HEK293 (cell line): Measurements from ENCODE around the gene TMEM270.

Experiments used
- CTCF ChIA-PET: fragments of 350-600 bp; formaldehyde crosslinking; extraction: SDS; loops from one replicate; lab custom pipeline; 2021; ENCODE audit warnings: antibody characterized with exemption; lab: Yijun Ruan, JAX
- POLR2A ChIA-PET: fragments of 300-600 bp; formaldehyde crosslinking; extraction: SDS; loops from one replicate; lab custom pipeline; 2020; ENCODE audit warnings: antibody characterized with exemption, inconsistent platforms; lab: Yijun Ruan, JAX
- H3K27ac ChIP-seq: fragments of 200-500 bp; sonication (Bioruptor generic); 2 replicates; pipeline ENCODE4 v1.5.1; 2014; ENCODE audit warnings: low read depth, low read length, control low read depth, inconsistent platforms; ENCODE audit errors: extremely low read depth
- H3K36me3 ChIP-seq, 2 experiments: fragments of 200-500 bp in 1 of 2; sonication (Bioruptor generic) in 1 of 2; 1 replicate in 1 of 2; 2 replicates in 1 of 2; pipeline ENCODE4 v1.5.1; 2014 to 2017; ENCODE audit warnings: inconsistent platforms in 2 of 2, low read length in 2 of 2; ENCODE audit not compliant: control insufficient read depth in 2 of 2, insufficient read depth in 1 of 2
- H3K4me1 ChIP-seq: fragments of 200-500 bp; sonication (Bioruptor generic); 2 replicates; pipeline ENCODE4 v1.5.1; 2014; ENCODE audit warnings: mild to moderate bottlenecking, low read length, inconsistent platforms; ENCODE audit not compliant: control insufficient read depth, insufficient read depth
- H3K4me3 ChIP-seq: 2 replicates; pipeline ENCODE4 v1.5.1; 2011; ENCODE audit warnings: low read depth, mild to moderate bottlenecking, control low read depth, low read length, moderate library complexity
- H3K9me3 ChIP-seq: fragments of 200-500 bp; sonication (Bioruptor generic); 2 replicates; pipeline ENCODE4 v1.5.1; 2014; ENCODE audit warnings: low read depth, low read length, inconsistent platforms; ENCODE audit not compliant: control insufficient read depth, insufficient read depth
- KLF1 ChIP-seq: fragments of 450-650 bp; formaldehyde crosslinking; IDR thresholded peaks from 2 replicates; pipeline ENCODE4 v1.5.1; 2016; ENCODE audit warnings: missing biosample characterization, missing genetic modification characterization
- MYNN ChIP-seq: fragments of 450-650 bp; formaldehyde crosslinking; IDR thresholded peaks from 2 replicates; pipeline ENCODE4 v1.5.1; 2016; ENCODE audit warnings: missing biosample characterization, missing genetic modification characterization, borderline replicate concordance
- TCF7L2 ChIP-seq: IDR thresholded peaks from 2 replicates; pipeline ENCODE4 v1.6.1; 2011; ENCODE audit warnings: low read depth, mild to moderate bottlenecking, inconsistent platforms, low read length, moderate library complexity, borderline replicate concordance
- ZBTB21 ChIP-seq: fragments of 450-650 bp; formaldehyde crosslinking; IDR thresholded peaks from 2 replicates; pipeline ENCODE4 v1.5.1; 2017; ENCODE audit warnings: missing biosample characterization, missing genetic modification characterization
- ZBTB7A ChIP-seq: fragments of 450-650 bp; formaldehyde crosslinking; IDR thresholded peaks from 2 replicates; pipeline ENCODE4 v1.5.1; 2016; ENCODE audit warnings: low read depth, missing biosample characterization, missing genetic modification characterization
- ZNF112 ChIP-seq: fragments of 450-650 bp; formaldehyde crosslinking; IDR thresholded peaks from 2 replicates; pipeline ENCODE4 v1.5.0; 2017; ENCODE audit warnings: missing biosample characterization, missing genetic modification characterization
- ZNF239 ChIP-seq: fragments of 450-650 bp; formaldehyde crosslinking; IDR thresholded peaks from 2 replicates; pipeline ENCODE4 v1.5.1; 2016; ENCODE audit warnings: missing biosample characterization, missing genetic modification characterization
- ZNF274 ChIP-seq, 2 experiments: fragments of 200-500 bp in 1 of 2; fragments of 450-650 bp in 1 of 2; sonication (Bioruptor generic) in 1 of 2; formaldehyde crosslinking in 1 of 2; IDR thresholded peaks; 2 replicates each; pipeline versions ENCODE4 v1.5.1 to v1.6.1; 2014 to 2016; ENCODE audit warnings: borderline replicate concordance in 1 of 2, inconsistent platforms in 1 of 2, low read length in 1 of 2, missing biosample characterization in 1 of 2, missing genetic modification characterization in 1 of 2
- ZNF302 ChIP-seq: fragments of 450-650 bp; formaldehyde crosslinking; IDR thresholded peaks from 2 replicates; pipeline ENCODE4 v1.5.1; 2016; ENCODE audit warnings: missing biosample characterization, missing genetic modification characterization, low read depth
- ZNF341 ChIP-seq: fragments of 450-650 bp; formaldehyde crosslinking; IDR thresholded peaks from 2 replicates; pipeline ENCODE4; 2016; ENCODE audit warnings: low read depth, missing biosample characterization, missing genetic modification characterization
- ZNF433 ChIP-seq: fragments of 450-650 bp; formaldehyde crosslinking; IDR thresholded peaks from 2 replicates; pipeline ENCODE4 v1.5.1; 2016; ENCODE audit warnings: missing biosample characterization, missing genetic modification characterization, low read depth
- ZNF555 ChIP-seq: fragments of 450-650 bp; formaldehyde crosslinking; conservative IDR thresholded peaks from 2 replicates; pipeline ENCODE4 v1.5.1; 2017; ENCODE audit warnings: missing biosample characterization, mild to moderate bottlenecking, missing genetic modification characterization, inconsistent platforms
- TF ChIP-seq, protein P1 (sequence below): fragments of 450-650 bp; formaldehyde crosslinking; IDR thresholded peaks from 2 replicates; pipeline ENCODE4 v1.5.1; 2016; ENCODE audit warnings: missing biosample characterization, missing genetic modification characterization, low read depth
- TF ChIP-seq, protein P2 (sequence below): fragments of 450-650 bp; formaldehyde crosslinking; IDR thresholded peaks from 2 replicates; pipeline ENCODE4 v1.5.1; 2016; ENCODE audit warnings: missing biosample characterization, missing genetic modification characterization, low read depth
- TF ChIP-seq, protein P3 (sequence below): fragments of 450-650 bp; formaldehyde crosslinking; IDR thresholded peaks from 2 replicates; pipeline ENCODE4 v1.5.1; 2017; ENCODE audit warnings: missing biosample characterization, missing genetic modification characterization
- TF ChIP-seq, protein P4 (sequence below): fragments of 450-650 bp; formaldehyde crosslinking; IDR thresholded peaks from 2 replicates; pipeline ENCODE4 v1.5.1; 2016; ENCODE audit warnings: missing biosample characterization, missing genetic modification characterization

The TMEM270 gene

DNA sequence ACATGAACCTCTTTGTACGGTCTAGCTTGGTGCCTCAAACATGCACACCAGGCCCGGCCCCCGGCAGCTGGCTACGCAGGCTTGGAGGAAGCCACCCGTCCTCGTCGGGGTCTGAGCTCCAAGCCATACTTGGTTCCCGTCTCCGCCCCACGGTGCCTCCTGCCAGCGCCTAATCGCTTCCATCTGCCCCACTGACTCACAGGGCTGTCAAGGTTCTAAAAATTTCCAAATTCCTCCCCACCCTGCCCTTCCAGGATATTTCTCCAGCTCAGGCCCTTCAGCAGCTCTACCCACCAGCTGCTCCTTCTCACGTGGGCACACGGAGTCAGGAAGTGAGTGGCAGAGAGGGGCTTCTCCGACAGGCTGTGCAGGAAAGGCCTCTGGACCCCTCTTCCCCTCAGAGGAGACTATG, 38.8 kb downstream of the TMEM270 start (continued):
- TF ChIP-seq, protein P1, sequence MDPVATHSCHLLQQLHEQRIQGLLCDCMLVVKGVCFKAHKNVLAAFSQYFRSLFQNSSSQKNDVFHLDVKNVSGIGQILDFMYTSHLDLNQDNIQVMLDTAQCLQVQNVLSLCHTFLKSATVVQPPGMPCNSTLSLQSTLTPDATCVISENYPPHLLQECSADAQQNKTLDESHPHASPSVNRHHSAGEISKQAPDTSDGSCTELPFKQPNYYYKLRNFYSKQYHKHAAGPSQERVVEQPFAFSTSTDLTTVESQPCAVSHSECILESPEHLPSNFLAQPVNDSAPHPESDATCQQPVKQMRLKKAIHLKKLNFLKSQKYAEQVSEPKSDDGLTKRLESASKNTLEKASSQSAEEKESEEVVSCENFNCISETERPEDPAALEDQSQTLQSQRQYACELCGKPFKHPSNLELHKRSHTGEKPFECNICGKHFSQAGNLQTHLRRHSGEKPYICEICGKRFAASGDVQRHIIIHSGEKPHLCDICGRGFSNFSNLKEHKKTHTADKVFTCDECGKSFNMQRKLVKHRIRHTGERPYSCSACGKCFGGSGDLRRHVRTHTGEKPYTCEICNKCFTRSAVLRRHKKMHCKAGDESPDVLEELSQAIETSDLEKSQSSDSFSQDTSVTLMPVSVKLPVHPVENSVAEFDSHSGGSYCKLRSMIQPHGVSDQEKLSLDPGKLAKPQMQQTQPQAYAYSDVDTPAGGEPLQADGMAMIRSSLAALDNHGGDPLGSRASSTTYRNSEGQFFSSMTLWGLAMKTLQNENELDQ = no peak
- TF ChIP-seq ZNF274 (IDR thresholded peaks at IDR 0.05; ENCODE audit: low read length) (no peak), ZNF274 (tag by site-specific recombination; IDR thresholded peaks at IDR 0.05; ENCODE audit: borderline replicate concordance) (no peak), ZBTB7A (tag by site-specific recombination) (no peak), ZNF302 (no peak), ZNF112 (tag by site-specific recombination) (no peak), ZNF341 (tag by site-specific recombination) (no peak), ZBTB21 (no peak), ZNF239 (tag by site-specific recombination) (no peak), KLF1 (tag by site-specific recombination) (no peak)
- TF ChIP-seq, protein P2, sequence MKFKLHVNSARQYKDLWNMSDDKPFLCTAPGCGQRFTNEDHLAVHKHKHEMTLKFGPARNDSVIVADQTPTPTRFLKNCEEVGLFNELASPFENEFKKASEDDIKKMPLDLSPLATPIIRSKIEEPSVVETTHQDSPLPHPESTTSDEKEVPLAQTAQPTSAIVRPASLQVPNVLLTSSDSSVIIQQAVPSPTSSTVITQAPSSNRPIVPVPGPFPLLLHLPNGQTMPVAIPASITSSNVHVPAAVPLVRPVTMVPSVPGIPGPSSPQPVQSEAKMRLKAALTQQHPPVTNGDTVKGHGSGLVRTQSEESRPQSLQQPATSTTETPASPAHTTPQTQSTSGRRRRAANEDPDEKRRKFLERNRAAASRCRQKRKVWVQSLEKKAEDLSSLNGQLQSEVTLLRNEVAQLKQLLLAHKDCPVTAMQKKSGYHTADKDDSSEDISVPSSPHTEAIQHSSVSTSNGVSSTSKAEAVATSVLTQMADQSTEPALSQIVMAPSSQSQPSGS (tag by site-specific recombination) = no peak
- TF ChIP-seq, protein P3, sequence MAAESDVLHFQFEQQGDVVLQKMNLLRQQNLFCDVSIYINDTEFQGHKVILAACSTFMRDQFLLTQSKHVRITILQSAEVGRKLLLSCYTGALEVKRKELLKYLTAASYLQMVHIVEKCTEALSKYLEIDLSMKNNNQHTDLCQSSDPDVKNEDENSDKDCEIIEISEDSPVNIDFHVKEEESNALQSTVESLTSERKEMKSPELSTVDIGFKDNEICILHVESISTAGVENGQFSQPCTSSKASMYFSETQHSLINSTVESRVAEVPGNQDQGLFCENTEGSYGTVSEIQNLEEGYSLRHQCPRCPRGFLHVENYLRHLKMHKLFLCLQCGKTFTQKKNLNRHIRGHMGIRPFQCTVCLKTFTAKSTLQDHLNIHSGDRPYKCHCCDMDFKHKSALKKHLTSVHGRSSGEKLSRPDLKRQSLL = no peak
- TF ChIP-seq, protein P4, sequence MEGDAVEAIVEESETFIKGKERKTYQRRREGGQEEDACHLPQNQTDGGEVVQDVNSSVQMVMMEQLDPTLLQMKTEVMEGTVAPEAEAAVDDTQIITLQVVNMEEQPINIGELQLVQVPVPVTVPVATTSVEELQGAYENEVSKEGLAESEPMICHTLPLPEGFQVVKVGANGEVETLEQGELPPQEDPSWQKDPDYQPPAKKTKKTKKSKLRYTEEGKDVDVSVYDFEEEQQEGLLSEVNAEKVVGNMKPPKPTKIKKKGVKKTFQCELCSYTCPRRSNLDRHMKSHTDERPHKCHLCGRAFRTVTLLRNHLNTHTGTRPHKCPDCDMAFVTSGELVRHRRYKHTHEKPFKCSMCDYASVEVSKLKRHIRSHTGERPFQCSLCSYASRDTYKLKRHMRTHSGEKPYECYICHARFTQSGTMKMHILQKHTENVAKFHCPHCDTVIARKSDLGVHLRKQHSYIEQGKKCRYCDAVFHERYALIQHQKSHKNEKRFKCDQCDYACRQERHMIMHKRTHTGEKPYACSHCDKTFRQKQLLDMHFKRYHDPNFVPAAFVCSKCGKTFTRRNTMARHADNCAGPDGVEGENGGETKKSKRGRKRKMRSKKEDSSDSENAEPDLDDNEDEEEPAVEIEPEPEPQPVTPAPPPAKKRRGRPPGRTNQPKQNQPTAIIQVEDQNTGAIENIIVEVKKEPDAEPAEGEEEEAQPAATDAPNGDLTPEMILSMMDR = no peak

DNA sequence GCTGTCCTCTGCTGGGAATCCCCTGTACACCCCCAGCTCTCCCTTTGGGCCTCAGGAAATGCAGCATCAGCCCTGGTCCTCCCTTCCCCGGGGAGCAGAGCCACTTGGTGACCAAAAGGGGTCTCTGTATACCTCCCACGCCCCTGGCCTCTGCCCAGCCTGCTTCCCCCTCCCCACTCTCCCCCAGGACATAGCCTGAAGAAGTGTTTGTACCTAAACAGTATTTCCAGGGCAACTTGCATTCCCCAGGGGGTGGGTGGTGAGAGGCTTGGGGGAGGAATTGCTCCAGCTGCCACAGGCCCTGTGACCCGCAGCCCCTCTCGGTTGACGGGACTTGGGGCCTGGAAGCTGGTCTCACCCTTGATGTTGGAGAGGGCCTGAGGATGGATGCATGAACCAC, 39.3 kb downstream of the TMEM270 start:
- no peaks in the 10 kb centered on the region for H3K9me3 ChIP-seq
- H3K36me3 ChIP-seq = no peaks in the 10 kb centered on the region
- TF ChIP-seq MYNN (tag by site-specific recombination) (no peak), TCF7L2 (no peak), ZNF433 (no peak), ZNF555 (tag by site-specific recombination) (no peak)
- TF ChIP-seq, protein P3 = no peak
- H3K4me3 ChIP-seq = no peak overlapping the region
- POLR2A ChIA-PET = no interaction called here
- CTCF ChIA-PET = no interaction called here
- H3K4me1 ChIP-seq = no peaks in the 10 kb centered on the region
- no peak overlapping the region for H3K27ac ChIP-seq
